HG03575 (cell line): ENCODE results near the gene ASMT.
"Not testable (repeated sequence)": the region's sequence is repeated elsewhere in the genome, so short reads cannot be mapped to it uniquely, and the experiment has no call there.

Source experiments
- ATAC-seq: cut with Tn5 transposase; IDR thresholded peaks from one replicate; pipeline ENCODE4 v1.9.1; 2021; ENCODE audit not compliant: unreplicated experiment, insufficient number of reproducible peaks, low FRiP score; ENCODE audit errors: extremely low read depth

The ASMT gene

GRCh38 chrX:1614927-1615326, at the start of gene ASMT:
ASMT (plus strand) TSS chrX:1615059; CDS start chrX:1615200, 141 bp downstream.
- ATAC-seq, result no peak

- not testable (repeated sequence) for ATAC-seq
Observed at GRCh38 chrX:1574181-1574580, 40.7 kb upstream of the ASMT start.

- no peak for ATAC-seq
Observed at GRCh38 chrX:1576201-1576992, 38.5 kb upstream of the ASMT start.

- ATAC-seq, result no peak
Observed at GRCh38 chrX:1577845-1578244, 37.0 kb upstream of the ASMT start.

- ATAC-seq, result no peak
Observed at GRCh38 chrX:1578511-1579173, 36.2 kb upstream of the ASMT start.

- no peak for ATAC-seq
Observed at GRCh38 chrX:1581132-1581531, 33.7 kb upstream of the ASMT start.

GRCh38 chrX:1582686-1583437, 32.0 kb upstream of the ASMT start:
- ATAC-seq, result no peak

- ATAC-seq, result no peak
Observed at GRCh38 chrX:1584237-1585011, 30.4 kb upstream of the ASMT start.

- no peak for ATAC-seq
Observed at GRCh38 chrX:1587161-1587560, 27.7 kb upstream of the ASMT start.

GRCh38 chrX:1589356-1590130, 25.3 kb upstream of the ASMT start:
- no peak for ATAC-seq

- no peak for ATAC-seq
Observed at GRCh38 chrX:1591102-1591862, 23.6 kb upstream of the ASMT start, which contains the start of gene AKAP17A. AKAP17A (plus strand) TSS chrX:1591604; CDS start chrX:1593463, 1,859 bp downstream.

GRCh38 chrX:1591863-1592469, 22.9 kb upstream of the ASMT start:
- no peak for ATAC-seq

- no peak for ATAC-seq
Observed at GRCh38 chrX:1592470-1593142, 22.3 kb upstream of the ASMT start.

- ATAC-seq, result no peak
Observed at GRCh38 chrX:1593286-1594271, 21.3 kb upstream of the ASMT start.

GRCh38 chrX:1595711-1596060, 19.2 kb upstream of the ASMT start:
- no peak for ATAC-seq
